Prostate gland (tissue), 2 donors: Measurements from ENCODE around the gene OTUB2.

ENCODE experiments used
- CTCF ChIP-seq, 4 experiments: fragments of 200-600 bp in 2 of 4; fragments of 450-650 bp in 2 of 4; sonication (generic) in 2 of 4; IDR thresholded peaks; 1 replicate in 3 of 4; 2 replicates in 1 of 4; pipeline ENCODE4 v1.5.1; 2016 to 2019; ENCODE audit warnings: antibody characterized with exemption in 4 of 4, mild to moderate bottlenecking in 2 of 4, moderate library complexity in 2 of 4
- POLR2A ChIP-seq: fragments of 450-650 bp; IDR thresholded peaks from one replicate; pipeline ENCODE4 v1.6.1; 2016; ENCODE audit warnings: antibody characterized with exemption, mild to moderate bottlenecking
- POLR2AphosphoS5 ChIP-seq: sonication (generic); formaldehyde crosslinking; IDR thresholded peaks from one replicate; pipeline ENCODE4 v1.6.1; 2017; ENCODE audit warnings: antibody characterized with exemption

- no peak for TF ChIP-seq POLR2A
- TF ChIP-seq CTCF (IDR thresholded peaks at IDR 0.05), result no peak
- TF ChIP-seq POLR2AphosphoS5, result no peak
Observed at GRCh38 chr14:94037954-94038353, 11.8 kb downstream of the OTUB2 start.
